K562 (cell line): ENCODE measurements around the gene PIEZO2. TPM values are rescaled to one million over a fixed set of nuclear protein-coding genes. Genes with fewer than 3 reads are reported as not detected.

Experiments
- ATAC-seq: fragments of 200-7000 bp; cut with Tn5 transposase; 3 replicates; pipeline ENCODE4 v1.9.1; 2020; ENCODE audit warnings: moderate library complexity
- BruUV-seq: library from RNA; stranded (reverse); fragments of 400-500 nt; replicated peaks from 2 replicates; lab custom pipeline; 2021; lab: Mats Ljungman, UMichigan
- CTCF ChIA-PET: fragments of 300-600 bp; formaldehyde crosslinking; extraction: SDS; loops from one replicate; lab custom pipeline; 2021; ENCODE audit warnings: low intra/inter-chr PET ratio; lab: Yijun Ruan, JAX
- POLR2A ChIA-PET: fragments of 300-600, 350-650 bp; sonication (Branson Sonifier 250); formaldehyde crosslinking; extraction: SDS; loops from one replicate; lab custom pipeline; 2021; ENCODE audit warnings: antibody characterized with exemption, inconsistent platforms; lab: Yijun Ruan, JAX
- DNase-seq, 4 experiments: peaks; one replicate each; pipeline versions ENCODE4 v3.0.0 to v3.0.0-alpha.2; 2011 to 2018; ENCODE audit warnings: low spot score in 3 of 4, mixed read lengths in 3 of 4; ENCODE audit errors: extremely low read depth in 1 of 4
- FAIRE-seq: peaks from 2 replicates; lab custom pipeline; 2011; peaks lifted over from hg19 to GRCh38; lab: Jason Lieb, UNC
- H2AFZ ChIP-seq: 2 replicates; pipeline ENCODE4 v1.6.0; 2011; ENCODE audit warnings: low read depth, low read length, control low read depth, inconsistent platforms
- H3K27ac ChIP-seq: fragments of 200-600 bp; 3 replicates; pipeline ENCODE4 v1.8.0; 2011; ENCODE audit warnings: low read depth, mild to moderate bottlenecking, control low read depth, inconsistent platforms, low read length, moderate library complexity, mixed read lengths; ENCODE audit errors: extremely low read depth
- H3K27me3 ChIP-seq, 2 experiments: fragments of 300-600 bp in 1 of 2; 2 replicates in 1 of 2; 3 replicates in 1 of 2; pipeline versions ENCODE4 v1.6.0 to v1.8.0; 2011; ENCODE audit warnings: inconsistent platforms in 2 of 2, low read length in 2 of 2, mild to moderate bottlenecking in 1 of 2, mixed read lengths in 1 of 2, moderate library complexity in 1 of 2; ENCODE audit not compliant: control insufficient read depth in 2 of 2, insufficient read depth in 2 of 2
- H3K36me3 ChIP-seq: fragments of 300-600 bp; 3 replicates; pipeline ENCODE4 v1.8.0; 2011; ENCODE audit warnings: mild to moderate bottlenecking, low read length, inconsistent platforms; ENCODE audit not compliant: control insufficient read depth, insufficient read depth
- H3K4me1 ChIP-seq, 2 experiments: fragments of 200-600 bp in 1 of 2; replicated peaks in 1 of 2; 2 replicates in 1 of 2; 3 replicates in 1 of 2; pipeline versions ENCODE4 v1.5.1 to v1.8.0; 2011; ENCODE audit warnings: inconsistent platforms in 2 of 2, low read length in 2 of 2, mild to moderate bottlenecking in 1 of 2, mixed read lengths in 1 of 2, moderate library complexity in 1 of 2; ENCODE audit not compliant: control insufficient read depth in 2 of 2, insufficient read depth in 2 of 2
- H3K4me2 ChIP-seq: 2 replicates; pipeline ENCODE4 v1.6.1; 2011; ENCODE audit warnings: low read length, control low read depth, inconsistent platforms, mixed read lengths; ENCODE audit not compliant: insufficient read depth
- H3K4me3 ChIP-seq: fragments of 200-600 bp; sonication (generic), shearing (Covaris generic); 2 replicates; pipeline ENCODE4 v1.5.1; 2016; ENCODE audit warnings: control low read depth, inconsistent platforms
- H3K79me2 ChIP-seq: fragments of 200-600 bp; 3 replicates; pipeline ENCODE4 v1.8.0; 2011; ENCODE audit warnings: low read length, inconsistent platforms; ENCODE audit not compliant: control insufficient read depth, insufficient read depth
- H3K9ac ChIP-seq, 2 experiments: 2 replicates each; pipeline versions ENCODE4 v1.6.0 to v1.6.1; 2011; ENCODE audit warnings: low read depth in 2 of 2, low read length in 2 of 2, control low read depth in 1 of 2, inconsistent platforms in 1 of 2, mild to moderate bottlenecking in 1 of 2, mixed read lengths in 1 of 2; ENCODE audit not compliant: insufficient read depth in 1 of 2
- H3K9me1 ChIP-seq: one replicate; pipeline ENCODE4 v1.6.0; 2011; ENCODE audit warnings: inconsistent platforms, mild to moderate bottlenecking, low read length, moderate library complexity; ENCODE audit not compliant: control insufficient read depth, insufficient read depth
- H3K9me3 ChIP-seq: replicated peaks from 2 replicates; pipeline ENCODE4 v1.5.1; 2011; ENCODE audit warnings: low read depth, low read length, inconsistent platforms; ENCODE audit not compliant: control insufficient read depth, insufficient read depth
- H4K20me1 ChIP-seq: replicated peaks from 2 replicates; pipeline ENCODE4 v1.6.1; 2011; ENCODE audit warnings: low read length, inconsistent platforms, mixed read lengths; ENCODE audit not compliant: control insufficient read depth, insufficient read depth
- CBX5 ChIP-seq: IDR thresholded peaks from 2 replicates; pipeline ENCODE4 v1.6.1; 2014; ENCODE audit warnings: low read depth, borderline replicate concordance
- CEBPG ChIP-seq, 3 experiments: fragments of 200-800 bp in 1 of 3; sonication (Bioruptor generic) in 1 of 3; sonication (generic) in 1 of 3; formaldehyde crosslinking in 1 of 3; IDR thresholded peaks in 2 of 3; conservative IDR thresholded peaks in 1 of 3; 2 replicates each; pipeline versions ENCODE4 v1.6.1 to v1.8.0; 2016 to 2022; ENCODE audit warnings: missing compliant biosample characterization in 2 of 3, missing genetic modification characterization in 2 of 3, mild to moderate bottlenecking in 1 of 3, missing genetic modification reagents in 1 of 3
- DLX4 ChIP-seq: fragments of 250-450 bp; sonication (Bioruptor Pico); IDR thresholded peaks from 2 replicates; pipeline ENCODE4 v1.6.1; 2021; ENCODE audit warnings: mild to moderate bottlenecking
- ERF ChIP-seq: fragments of 450-650 bp; formaldehyde crosslinking; IDR thresholded peaks from 2 replicates; pipeline ENCODE4 v1.4.0; 2020; ENCODE audit warnings: mild to moderate bottlenecking, mixed read lengths
- ETS2 ChIP-seq: IDR thresholded peaks from 2 replicates; pipeline ENCODE4 v1.6.1; 2016; ENCODE audit warnings: borderline replicate concordance, missing genetic modification characterization, mild to moderate bottlenecking, moderate library complexity, missing compliant biosample characterization; ENCODE audit not compliant: poor library complexity, severe bottlenecking
- KLF6 ChIP-seq: fragments of 250-450 bp; sonication (Bioruptor Pico); IDR thresholded peaks from 2 replicates; pipeline ENCODE4 v1.4.0; 2020; ENCODE audit warnings: mild to moderate bottlenecking, moderate library complexity, borderline replicate concordance
- MXI1 ChIP-seq: IDR thresholded peaks from 2 replicates; pipeline ENCODE4 v1.6.1; 2011; ENCODE audit warnings: low read depth, mild to moderate bottlenecking, improper control_type of control experiment, low read length
- TRIM28 ChIP-seq: fragments of 450-650 bp; IDR thresholded peaks from 2 replicates; pipeline ENCODE4 v1.6.1; 2017
- WGBS: fragments of 100-300 bp; shearing (Covaris generic); methylation state at CpG from one replicate; pipeline ENCODE4 v1.1.6; 2016; ENCODE audit warnings: low coverage, mixed read lengths; ENCODE audit not compliant: insufficient coverage; ENCODE audit errors: missing lambda C conversion rate; 5-methylcytosine and 5-hydroxymethylcytosine counted together
- in situ Hi-C: fragments of 300-500 bp; cut with MboI; formaldehyde crosslinking; loops from 4 replicates; pipeline ENCODE4 v1.15.0; 2018; ENCODE audit warnings: inconsistent platforms, mixed read lengths
- intact Hi-C: fragments of 100-400 bp; cut with micrococcal nuclease; formaldehyde crosslinking; loops from 2 replicates; pipeline ENCODE4 v1.14.2; 2022
- polyA plus RNA-seq, 8 experiments: library from polyadenylated mRNA; depleted of rRNA in 4 of 8; stranded (reverse) in 5 of 8; unstranded in 3 of 8; fragments of >200 nt; fragmentation: Nextera tagmentation in 2 of 8; fragmentation: Illumina TruSeq in 1 of 8; extraction: Ambion mirVana in 2 of 8; extraction: Trizol in 1 of 8; gene quantifications; 2 replicates each; pipeline versions ENCODE4 v1.2.1 to v1.2.3, GENCODE V29; 2011 to 2014; ENCODE audit warnings: inconsistent platforms in 1 of 8, missing spikeins in 1 of 8
- total RNA-seq, 7 experiments: library from RNA; depleted of rRNA in 6 of 7; stranded (reverse); fragments of >200 nt in 6 of 7; fragmentation: Illumina TruSeq in 2 of 7; extraction: Trizol in 2 of 7; gene quantifications; 2 replicates each; pipeline versions ENCODE4 v1.2.1 to v1.2.3, GENCODE V29; 2011 to 2021; ENCODE audit warnings: low replicate concordance in 1 of 7
- TF ChIP-seq, protein P1 (sequence below): sonication (generic); formaldehyde crosslinking; IDR thresholded peaks from 2 replicates; pipeline ENCODE4 v1.8.1; 2023; ENCODE audit warnings: missing genetic modification reagents, mild to moderate bottlenecking, borderline replicate concordance
- TF ChIP-seq, protein P2 (sequence below): IDR thresholded peaks from 2 replicates; pipeline ENCODE4 v1.6.1; 2014; ENCODE audit warnings: antibody characterized with exemption
- TF ChIP-seq, protein P3 (sequence below): fragments of 250-450 bp; sonication (Bioruptor Pico); IDR thresholded peaks from 2 replicates; pipeline ENCODE4 v1.4.0; 2020; ENCODE audit warnings: borderline replicate concordance

Gene PIEZO2
- total and polyA plus RNA-seq, 9 of the 15 experiments (the other 6 are each of a cell fraction or from before 2014, with no cell fraction given) = 0.54 to 4.1 (median 2.0) TPM

DNA sequence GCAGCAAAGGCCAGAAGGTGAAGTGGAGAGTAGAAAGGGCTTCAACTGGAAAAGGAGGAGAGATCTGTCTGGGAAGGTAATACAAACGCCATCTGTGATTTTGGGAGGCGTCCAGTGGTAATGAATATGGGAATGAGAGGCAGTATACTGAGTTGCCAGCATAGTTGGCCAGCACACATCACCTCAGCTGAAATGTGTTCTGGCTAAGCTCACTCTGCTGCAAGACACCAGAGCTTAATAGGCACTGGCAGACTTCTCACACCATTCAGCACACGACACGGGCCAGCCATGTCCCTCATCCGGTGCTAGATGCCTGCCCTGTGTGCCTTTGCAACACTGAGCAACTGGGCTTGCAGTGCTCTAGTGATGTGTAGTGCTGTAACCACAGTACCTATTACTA lies 277.1 kb downstream of the PIEZO2 start (continued):
- TF ChIP-seq, protein P1, sequence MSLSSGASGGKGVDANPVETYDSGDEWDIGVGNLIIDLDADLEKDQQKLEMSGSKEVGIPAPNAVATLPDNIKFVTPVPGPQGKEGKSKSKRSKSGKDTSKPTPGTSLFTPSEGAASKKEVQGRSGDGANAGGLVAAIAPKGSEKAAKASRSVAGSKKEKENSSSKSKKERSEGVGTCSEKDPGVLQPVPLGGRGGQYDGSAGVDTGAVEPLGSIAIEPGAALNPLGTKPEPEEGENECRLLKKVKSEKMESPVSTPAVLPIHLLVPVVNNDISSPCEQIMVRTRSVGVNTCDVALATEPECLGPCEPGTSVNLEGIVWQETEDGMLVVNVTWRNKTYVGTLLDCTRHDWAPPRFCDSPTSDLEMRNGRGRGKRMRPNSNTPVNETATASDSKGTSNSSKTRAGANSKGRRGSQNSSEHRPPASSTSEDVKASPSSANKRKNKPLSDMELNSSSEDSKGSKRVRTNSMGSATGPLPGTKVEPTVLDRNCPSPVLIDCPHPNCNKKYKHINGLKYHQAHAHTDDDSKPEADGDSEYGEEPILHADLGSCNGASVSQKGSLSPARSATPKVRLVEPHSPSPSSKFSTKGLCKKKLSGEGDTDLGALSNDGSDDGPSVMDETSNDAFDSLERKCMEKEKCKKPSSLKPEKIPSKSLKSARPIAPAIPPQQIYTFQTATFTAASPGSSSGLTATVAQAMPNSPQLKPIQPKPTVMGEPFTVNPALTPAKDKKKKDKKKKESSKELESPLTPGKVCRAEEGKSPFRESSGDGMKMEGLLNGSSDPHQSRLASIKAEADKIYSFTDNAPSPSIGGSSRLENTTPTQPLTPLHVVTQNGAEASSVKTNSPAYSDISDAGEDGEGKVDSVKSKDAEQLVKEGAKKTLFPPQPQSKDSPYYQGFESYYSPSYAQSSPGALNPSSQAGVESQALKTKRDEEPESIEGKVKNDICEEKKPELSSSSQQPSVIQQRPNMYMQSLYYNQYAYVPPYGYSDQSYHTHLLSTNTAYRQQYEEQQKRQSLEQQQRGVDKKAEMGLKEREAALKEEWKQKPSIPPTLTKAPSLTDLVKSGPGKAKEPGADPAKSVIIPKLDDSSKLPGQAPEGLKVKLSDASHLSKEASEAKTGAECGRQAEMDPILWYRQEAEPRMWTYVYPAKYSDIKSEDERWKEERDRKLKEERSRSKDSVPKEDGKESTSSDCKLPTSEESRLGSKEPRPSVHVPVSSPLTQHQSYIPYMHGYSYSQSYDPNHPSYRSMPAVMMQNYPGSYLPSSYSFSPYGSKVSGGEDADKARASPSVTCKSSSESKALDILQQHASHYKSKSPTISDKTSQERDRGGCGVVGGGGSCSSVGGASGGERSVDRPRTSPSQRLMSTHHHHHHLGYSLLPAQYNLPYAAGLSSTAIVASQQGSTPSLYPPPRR = no peak
- TF ChIP-seq, all 486 proteins: peak for 0

DNA sequence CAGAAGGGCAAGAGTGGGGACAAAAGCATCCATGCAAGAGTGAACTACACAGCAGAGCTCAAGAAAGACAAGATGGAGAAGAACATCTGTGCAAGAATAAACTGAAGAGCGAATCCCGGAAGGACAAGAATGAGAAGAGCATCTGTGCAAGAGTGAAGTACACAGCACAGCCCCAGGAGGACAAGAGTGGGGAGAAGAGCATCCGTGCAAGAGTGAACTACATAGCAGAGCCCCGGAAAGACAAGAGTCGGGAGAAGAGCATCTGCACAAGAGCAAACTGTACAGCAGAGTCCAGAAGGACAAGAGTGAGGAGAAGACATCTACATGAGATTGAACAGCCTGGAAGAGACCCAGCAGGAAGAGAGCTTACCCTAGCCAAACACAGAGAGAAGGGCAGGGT lies 284.6 kb downstream of the PIEZO2 start:
- no peaks in the 10 kb centered on the region for H3K9me1 ChIP-seq
- H3K36me3 ChIP-seq = no peaks in the 10 kb centered on the region
- intact Hi-C loops (no loop called here), in situ Hi-C loops (no loop called here)
- no peak overlapping the region for H3K27ac ChIP-seq
- CTCF ChIA-PET = no interaction called here
- H3K9me3 ChIP-seq = no peaks in the 10 kb centered on the region
- no peaks in the 10 kb centered on the region for H3K4me1 ChIP-seq
- 0% methylated on average over 5 of the region's 5 CpGs for WGBS
- H2AFZ ChIP-seq = no peak overlapping the region
- H3K4me2 ChIP-seq = no peak overlapping the region
- H3K9ac ChIP-seq = no peak overlapping the region
- ATAC-seq (no peak), DNase-seq (no peak), FAIRE-seq (no peak)
- POLR2A ChIA-PET = no interaction called here
- H4K20me1 ChIP-seq = no peaks in the 10 kb centered on the region
- H3K27me3 ChIP-seq = no peaks in the 10 kb centered on the region
- no peak overlapping the region for H3K4me3 ChIP-seq
- no TSS peak for BruUV-seq
- H3K79me2 ChIP-seq = no peaks in the 10 kb centered on the region
- TF ChIP-seq, protein P2, sequence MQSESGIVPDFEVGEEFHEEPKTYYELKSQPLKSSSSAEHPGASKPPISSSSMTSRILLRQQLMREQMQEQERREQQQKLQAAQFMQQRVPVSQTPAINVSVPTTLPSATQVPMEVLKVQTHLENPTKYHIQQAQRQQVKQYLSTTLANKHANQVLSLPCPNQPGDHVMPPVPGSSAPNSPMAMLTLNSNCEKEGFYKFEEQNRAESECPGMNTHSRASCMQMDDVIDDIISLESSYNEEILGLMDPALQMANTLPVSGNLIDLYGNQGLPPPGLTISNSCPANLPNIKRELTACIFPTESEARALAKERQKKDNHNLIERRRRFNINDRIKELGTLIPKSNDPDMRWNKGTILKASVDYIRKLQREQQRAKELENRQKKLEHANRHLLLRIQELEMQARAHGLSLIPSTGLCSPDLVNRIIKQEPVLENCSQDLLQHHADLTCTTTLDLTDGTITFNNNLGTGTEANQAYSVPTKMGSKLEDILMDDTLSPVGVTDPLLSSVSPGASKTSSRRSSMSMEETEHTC = no peak
- no peak for TF ChIP-seq ETS2
- no peak for TF ChIP-seq CEBPG (CRISPR knock-in tag; IDR thresholded peaks at IDR 0.05)
- TF ChIP-seq CEBPG (tag; conservative IDR thresholded peaks at IDR 0.05 in 1 of 2, IDR thresholded peaks at IDR 0.05 in 1 of 2) = no peak
- TF ChIP-seq CBX5 = no peak
- TF ChIP-seq KLF6 (CRISPR knock-in tag) = no peak
- no peak for TF ChIP-seq DLX4 (CRISPR knock-in tag)
- TF ChIP-seq, protein P3, sequence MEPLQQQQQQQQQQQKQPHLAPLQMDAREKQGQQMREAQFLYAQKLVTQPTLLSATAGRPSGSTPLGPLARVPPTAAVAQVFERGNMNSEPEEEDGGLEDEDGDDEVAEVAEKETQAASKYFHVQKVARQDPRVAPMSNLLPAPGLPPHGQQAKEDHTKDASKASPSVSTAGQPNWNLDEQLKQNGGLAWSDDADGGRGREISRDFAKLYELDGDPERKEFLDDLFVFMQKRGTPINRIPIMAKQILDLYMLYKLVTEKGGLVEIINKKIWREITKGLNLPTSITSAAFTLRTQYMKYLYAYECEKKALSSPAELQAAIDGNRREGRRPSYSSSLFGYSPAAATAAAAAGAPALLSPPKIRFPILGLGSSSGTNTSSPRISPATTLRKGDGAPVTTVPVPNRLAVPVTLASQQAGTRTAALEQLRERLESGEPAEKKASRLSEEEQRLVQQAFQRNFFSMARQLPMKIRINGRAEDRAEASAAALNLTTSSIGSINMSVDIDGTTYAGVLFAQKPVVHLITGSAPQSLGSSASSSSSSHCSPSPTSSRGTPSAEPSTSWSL (CRISPR knock-in tag) = no peak
- TF ChIP-seq ERF (CRISPR knock-in tag) = no peak
- no peak for TF ChIP-seq MXI1
- TF ChIP-seq TRIM28 = no peak
